HCT116 (cell line): Measurements from ENCODE around the gene ARHGAP45. TPM values are rescaled to one million over a fixed set of nuclear protein-coding genes. Genes with fewer than 3 reads are reported as not detected.

Experiments used
- ATAC-seq: fragments of 200-7000 bp; cut with Tn5 transposase; 2 replicates; pipeline ENCODE4 v1.9.1; 2020; ENCODE audit warnings: mild to moderate bottlenecking, moderate library complexity
- BruUV-seq: library from RNA; stranded (reverse); fragments of 400-500 nt; replicated peaks from 2 replicates; lab custom pipeline; 2021; lab: Mats Ljungman, UMichigan
- CTCF ChIA-PET: fragments of 300-600 bp; sonication (Branson Sonifier 250); formaldehyde crosslinking; loops from one replicate; lab custom pipeline; 2021; ENCODE audit warnings: antibody characterized with exemption; lab: Charles Lee
- POLR2A ChIA-PET: fragments of 300-600, 350-600 bp; sonication (Branson Sonifier 250); formaldehyde crosslinking; loops from one replicate; lab custom pipeline; 2021; ENCODE audit warnings: antibody characterized with exemption; lab: Charles Lee
- RAD21 ChIA-PET, 2 experiments: fragments of 300-600 bp; sonication (Branson Sonifier 250); formaldehyde crosslinking; loops; one replicate each; lab custom pipeline; 2023; ENCODE audit warnings: low total read pairs in 2 of 2; ENCODE audit not compliant: uncharacterized antibody in 2 of 2, unreplicated experiment in 2 of 2, low non-redundant PET in 1 of 2; lab: Charles Lee
- DNase-seq: peaks from one replicate; pipeline ENCODE4 v3.0.0-alpha.2; 2010; ENCODE audit warnings: low read depth, low spot score
- H2AFZ ChIP-seq: fragments of 200-600 bp; shearing (Covaris generic), sonication (generic); 2 replicates; pipeline ENCODE4 v1.6.1; 2017; ENCODE audit warnings: low read depth, mixed run types, mixed read lengths, antibody characterized with exemption, low read length; ENCODE audit not compliant: poor library complexity, severe bottlenecking
- H3K27ac ChIP-seq: 2 replicates; pipeline ENCODE4 v1.5.1; 2012; ENCODE audit warnings: low read depth, low read length
- H3K27me3 ChIP-seq: fragments of 200-600 bp; sonication (generic); 2 replicates; pipeline ENCODE4 v1.6.1; 2016; ENCODE audit warnings: mixed run types, low read length, mixed read lengths; ENCODE audit not compliant: insufficient read depth
- H3K36me3 ChIP-seq, 2 experiments: fragments of 200-500 bp in 1 of 2; fragments of 200-600 bp in 1 of 2; sonication (Bioruptor generic) in 1 of 2; sonication (generic) in 1 of 2; 2 replicates each; pipeline versions ENCODE4 v1.5.1 to v1.6.1; 2014 to 2016; ENCODE audit warnings: low read length in 2 of 2, inconsistent platforms in 1 of 2, mixed read lengths in 1 of 2, mixed run types in 1 of 2; ENCODE audit not compliant: insufficient read depth in 2 of 2, control insufficient read depth in 1 of 2
- H3K4me1 ChIP-seq, 2 experiments: fragments of 200-600 bp in 1 of 2; sonication (generic) in 1 of 2; 2 replicates each; pipeline versions ENCODE4 v1.5.1 to v1.6.1; 2012 to 2017; ENCODE audit warnings: low read length in 2 of 2, inconsistent platforms in 1 of 2, mild to moderate bottlenecking in 1 of 2, mixed read lengths in 1 of 2, mixed run types in 1 of 2, moderate library complexity in 1 of 2; ENCODE audit not compliant: insufficient read depth in 2 of 2, control insufficient read depth in 1 of 2
- H3K4me2 ChIP-seq: fragments of 200-600 bp; sonication (generic); 2 replicates; pipeline ENCODE4 v1.6.1; 2017; ENCODE audit warnings: mixed run types, low read length, mixed read lengths
- H3K4me3 ChIP-seq, 2 experiments: fragments of 200-600 bp in 1 of 2; sonication (generic) in 1 of 2; replicated peaks in 1 of 2; 2 replicates each; pipeline ENCODE4 v1.5.1; 2011 to 2016; ENCODE audit warnings: low read length in 2 of 2, control low read depth in 1 of 2, low read depth in 1 of 2, mild to moderate bottlenecking in 1 of 2, mixed read lengths in 1 of 2, mixed run types in 1 of 2
- H3K79me2 ChIP-seq: fragments of 200-600 bp; sonication (generic); 2 replicates; pipeline ENCODE4 v1.6.1; 2017; ENCODE audit warnings: mild to moderate bottlenecking, mixed run types, low read length, moderate library complexity, mixed read lengths; ENCODE audit not compliant: insufficient read depth
- H3K9ac ChIP-seq: fragments of 200-600 bp; sonication (generic); 2 replicates; pipeline ENCODE4 v1.6.1; 2016; ENCODE audit warnings: low read length, mixed read lengths
- H3K9me2 ChIP-seq: fragments of 200-600 bp; sonication (generic), shearing (Covaris generic); 2 replicates; pipeline ENCODE4 v1.6.1; 2017; ENCODE audit warnings: mixed run types, mild to moderate bottlenecking, moderate library complexity; ENCODE audit not compliant: insufficient read depth
- H3K9me3 ChIP-seq, 2 experiments: fragments of 200-500 bp in 1 of 2; fragments of 200-600 bp in 1 of 2; sonication (Bioruptor generic) in 1 of 2; sonication (generic) in 1 of 2; 2 replicates each; pipeline ENCODE4 v1.6.1; 2014 to 2017; ENCODE audit warnings: low read length in 2 of 2, mixed read lengths in 2 of 2, inconsistent platforms in 1 of 2, low read depth in 1 of 2, mild to moderate bottlenecking in 1 of 2, mixed run types in 1 of 2, moderate library complexity in 1 of 2; ENCODE audit not compliant: control insufficient read depth in 1 of 2, insufficient read depth in 1 of 2
- H4K20me1 ChIP-seq: fragments of 200-600 bp; sonication (generic), shearing (Covaris generic); 2 replicates; pipeline ENCODE4 v1.6.1; 2017; ENCODE audit warnings: mixed run types, mild to moderate bottlenecking, moderate library complexity; ENCODE audit not compliant: insufficient read depth
- CBX3 ChIP-seq: IDR thresholded peaks from 2 replicates; pipeline ENCODE4 v1.6.1; 2012; ENCODE audit warnings: low read depth
- EGR1 ChIP-seq: IDR thresholded peaks from 2 replicates; pipeline ENCODE4 v1.6.1; 2012; ENCODE audit warnings: low read depth
- EZH2phosphoT487 ChIP-seq: fragments of 200-600 bp; IDR thresholded peaks from 2 replicates; pipeline ENCODE4 v1.6.1; 2018; ENCODE audit warnings: antibody characterized with exemption, borderline replicate concordance
- JUND ChIP-seq: IDR thresholded peaks from 2 replicates; pipeline ENCODE4 v1.6.1; 2012
- POLR2AphosphoS5 ChIP-seq: IDR thresholded peaks from 2 replicates; pipeline ENCODE4 v1.6.1; 2011; ENCODE audit warnings: mild to moderate bottlenecking, low read depth, low read length, moderate library complexity
- RAD21 ChIP-seq: IDR thresholded peaks from 2 replicates; pipeline ENCODE4 v1.6.1; 2012; ENCODE audit warnings: low read depth, mild to moderate bottlenecking
- SRF ChIP-seq: IDR thresholded peaks from 2 replicates; pipeline ENCODE4 v1.6.1; 2012; ENCODE audit warnings: low read depth
- TCF7L2 ChIP-seq: IDR thresholded peaks from 2 replicates; pipeline ENCODE4 v1.7.0; 2011; ENCODE audit warnings: borderline replicate concordance, inconsistent platforms; ENCODE audit not compliant: insufficient read depth, insufficient read length; ENCODE audit errors: extremely low read depth
- YY1 ChIP-seq: IDR thresholded peaks from 2 replicates; pipeline ENCODE4 v1.6.1; 2011; ENCODE audit warnings: low read length, low read depth, moderate library complexity, mild to moderate bottlenecking; ENCODE audit not compliant: insufficient replicate concordance; ENCODE audit errors: extremely low read depth
- ZFX ChIP-seq: fragments of 450-650 bp; IDR thresholded peaks from 2 replicates; pipeline ENCODE4 v1.6.1; 2017
- intact Hi-C: fragments of 100-400 bp; cut with micrococcal nuclease; formaldehyde crosslinking; loops from 2 replicates; pipeline ENCODE4 v1.10.0; 2022
- total RNA-seq: library from RNA; stranded (reverse); gene quantifications from one replicate; pipeline ENCODE4 v1.2.1, GENCODE V29; 2021; ENCODE audit not compliant: unreplicated experiment

The ARHGAP45 gene
- total RNA-seq, 1 experiment from 2014 or later = 30.4 TPM

- TF ChIP-seq SRF = no peak
- no peak for TF ChIP-seq ZFX
- no peak for TF ChIP-seq TCF7L2
- TF ChIP-seq YY1 = no peak
- no peak for TF ChIP-seq RAD21
- no peak for TF ChIP-seq EGR1
- TF ChIP-seq EZH2phosphoT487 = no peak
- TF ChIP-seq JUND = no peak
- no peak for TF ChIP-seq POLR2AphosphoS5
Observed at GRCh38 chr19:1118999-1119398, 52.0 kb downstream of the ARHGAP45 start (continued).

DNA sequence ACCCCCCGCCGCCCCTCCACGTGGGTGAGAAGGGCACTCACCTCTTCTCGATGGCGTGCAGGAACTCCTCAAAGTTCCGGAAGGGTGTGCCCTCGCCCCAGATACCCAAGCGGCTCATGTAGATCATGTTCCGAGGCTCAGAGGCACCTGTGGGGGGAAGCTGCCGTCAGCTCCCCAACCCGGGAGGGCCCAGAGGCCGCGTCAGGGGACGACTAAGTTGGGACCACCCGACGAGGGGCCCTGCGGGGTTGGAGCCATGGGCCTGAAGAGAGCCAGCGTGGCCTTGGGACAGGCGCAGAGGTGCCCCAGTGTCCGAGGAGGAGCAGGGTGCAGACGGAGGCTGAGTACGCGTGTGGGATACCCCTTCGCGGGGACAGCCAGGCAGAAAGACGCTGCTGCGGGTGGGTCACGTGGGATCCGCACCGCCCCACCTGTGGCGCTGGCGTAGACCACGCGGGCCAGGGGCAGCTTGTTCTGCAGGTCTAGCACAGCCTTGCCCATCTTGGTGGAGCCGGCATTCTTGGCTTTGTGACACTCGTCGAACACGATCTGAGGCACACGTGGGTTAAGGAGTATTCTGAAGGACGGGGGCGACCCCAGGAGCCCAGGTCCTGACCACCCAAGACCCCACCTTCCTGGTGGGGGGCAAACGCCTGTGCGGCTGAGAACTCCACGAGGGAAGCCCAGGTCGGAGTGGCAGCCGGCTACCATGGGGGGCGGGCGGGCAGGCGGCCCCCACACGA is 52.7 kb downstream of the ARHGAP45 start:
- Histone ChIP-seq H3K79me2 (0 out of 2 replicates have a peak, but pooled peaks cover 2% of the 10 kb centered on the region), H3K27ac (no peak overlapping the region), H3K4me2 (no peak overlapping the region), H3K4me3 (no peak overlapping the region), H3K9ac (no peak overlapping the region), H4K20me1 (no peaks in the 10 kb centered on the region), H3K4me1 (peaks cover 0 to 8% of the 10 kb centered on the region in 2 experiments; a peak in 2 of 4 replicates), H3K36me3 (peaks cover 15 to 46% of the 10 kb centered on the region in 2 experiments; a peak in 3 of 4 replicates)
- CTCF ChIA-PET = no interaction called here
- intact Hi-C loops = no loop called here
- no TSS peak for BruUV-seq
- DNase-seq = no peak
- no peak for TF ChIP-seq YY1
- TF ChIP-seq CBX3 = no peak
- TF ChIP-seq, all 23 proteins: peak for 0
- no peak overlapping the region for H2AFZ ChIP-seq
- RAD21 ChIA-PET = no interaction called here
- H3K27me3 ChIP-seq = no peaks in the 10 kb centered on the region
- H3K9me3 ChIP-seq = no peaks in the 10 kb centered on the region
- POLR2A ChIA-PET = no interaction called here
- ATAC-seq = no peak
- no peaks in the 10 kb centered on the region for H3K9me2 ChIP-seq
